Suprapubic skin (tissue), 4 donors: ENCODE results near the gene C1orf50.

Experiments
- CTCF ChIP-seq, 2 donors: fragments of 200-600 bp in 1 of 2; fragments of 450-650 bp in 1 of 2; sonication (generic) in 1 of 2; IDR thresholded peaks; one replicate each; pipeline ENCODE4 v1.5.1; 2016 to 2019; ENCODE audit warnings: antibody characterized with exemption in 2 of 2, mild to moderate bottlenecking in 1 of 2, moderate library complexity in 1 of 2
- EP300 ChIP-seq: sonication (generic); formaldehyde crosslinking; IDR thresholded peaks from one replicate; pipeline ENCODE4 v1.6.1; 2017; ENCODE audit warnings: antibody characterized with exemption
- POLR2A ChIP-seq, 2 donors: fragments of 450-650 bp; IDR thresholded peaks; one replicate each; pipeline ENCODE4 v1.6.1; 2017; ENCODE audit warnings: antibody characterized with exemption in 2 of 2, mild to moderate bottlenecking in 2 of 2, moderate library complexity in 2 of 2
- POLR2AphosphoS5 ChIP-seq, 3 donors: sonication (generic); formaldehyde crosslinking; IDR thresholded peaks; one replicate each; pipeline ENCODE4 v1.6.1; 2017; ENCODE audit warnings: antibody characterized with exemption in 3 of 3

DNA sequence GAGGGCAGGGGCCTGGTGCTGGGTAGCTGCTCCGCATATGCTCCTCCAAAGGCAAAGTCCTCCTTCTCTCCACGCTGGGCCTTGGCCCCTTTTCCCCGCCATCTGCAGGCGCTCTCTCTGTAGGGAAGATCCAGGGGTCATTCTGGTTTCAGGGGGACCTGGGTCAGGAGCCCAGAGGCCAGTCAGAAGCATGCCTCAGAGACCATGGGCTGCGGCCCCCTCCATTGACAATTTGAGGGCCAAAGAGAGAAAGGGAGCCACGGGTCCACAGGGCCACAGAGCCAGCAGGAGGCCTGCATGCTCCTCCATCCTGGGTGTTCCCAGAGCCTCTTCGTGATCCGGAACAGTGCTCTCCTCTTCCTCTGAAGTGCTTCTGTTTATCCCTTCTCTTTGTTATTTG, 24.9 kb upstream of the C1orf50 start:
- no peak for TF ChIP-seq CTCF (IDR thresholded peaks at IDR 0.05)
- no peak for TF ChIP-seq POLR2AphosphoS5 (IDR thresholded peaks at IDR 0.05)
- no peak for TF ChIP-seq POLR2A (IDR thresholded peaks at IDR 0.05)
- no peak for TF ChIP-seq EP300
